GM12878 (cell line): ENCODE results near the gene OPN4. TPM values are rescaled to one million over a fixed set of nuclear protein-coding genes. Genes with fewer than 3 reads are reported as not detected.

Source experiments
- ATAC-seq: fragments of 200-7000 bp; cut with Tn5 transposase; 3 replicates; pipeline ENCODE4 v1.9.1; 2020; ENCODE audit warnings: mild to moderate bottlenecking, moderate library complexity
- BruUV-seq: library from RNA; stranded (reverse); fragments of 400-500 nt; replicated peaks from 2 replicates; lab custom pipeline; 2021; lab: Mats Ljungman, UMichigan
- CTCF ChIA-PET: fragments of 300-600 bp; sonication (Branson Sonifier 250); formaldehyde crosslinking; extraction: SDS; loops from one replicate; lab custom pipeline; 2021; ENCODE audit warnings: inconsistent platforms; lab: Yijun Ruan, JAX
- POLR2A ChIA-PET: fragments of 350-600 bp; formaldehyde crosslinking; extraction: SDS; loops from one replicate; lab custom pipeline; 2021; ENCODE audit warnings: inconsistent platforms; lab: Charles Lee
- RAD21 ChIA-PET: fragments of 300-600 bp; sonication (Branson Sonifier 250); formaldehyde crosslinking; loops from one replicate; lab custom pipeline; 2023; ENCODE audit warnings: antibody characterized with exemption; ENCODE audit not compliant: unreplicated experiment; lab: Charles Lee
- SMC1A ChIA-PET: fragments of 300-600 bp; sonication (Branson Sonifier 250); formaldehyde crosslinking; loops from one replicate; lab custom pipeline; 2023; ENCODE audit not compliant: unreplicated experiment, uncharacterized antibody; lab: Charles Lee
- DNase-seq: peaks from one replicate; pipeline ENCODE4 v3.0.0-alpha.2; 2011; ENCODE audit warnings: low read depth, low spot score
- FAIRE-seq: peaks from 3 replicates; lab custom pipeline; 2011; peaks lifted over from hg19 to GRCh38; lab: Jason Lieb, UNC
- H2AFZ ChIP-seq: 2 replicates; pipeline ENCODE4 v1.6.0; 2011; ENCODE audit warnings: low read depth, low read length, control low read depth; ENCODE audit not compliant: control insufficient read depth
- H3K27ac ChIP-seq: 2 replicates; pipeline ENCODE4 v1.5.1; 2011; ENCODE audit warnings: control low read depth; ENCODE audit not compliant: control insufficient read depth, insufficient read depth
- H3K27me3 ChIP-seq, 2 experiments: replicated peaks in 1 of 2; 2 replicates each; pipeline versions ENCODE4 v1.6.0 to v1.6.1; 2011; ENCODE audit warnings: low read length in 1 of 2; ENCODE audit not compliant: control insufficient read depth in 2 of 2, insufficient read depth in 2 of 2
- H3K36me3 ChIP-seq, 2 experiments: 2 replicates each; pipeline ENCODE4 v1.5.1; 2011; ENCODE audit warnings: low read length in 1 of 2; ENCODE audit not compliant: control insufficient read depth in 2 of 2, insufficient read depth in 2 of 2
- H3K4me1 ChIP-seq: 2 replicates; pipeline ENCODE4 v1.6.1; 2011; ENCODE audit warnings: mild to moderate bottlenecking, low read length, moderate library complexity, mixed read lengths; ENCODE audit not compliant: control insufficient read depth, insufficient read depth
- H3K4me2 ChIP-seq: 2 replicates; pipeline ENCODE4 v1.6.0; 2011; ENCODE audit warnings: control low read depth; ENCODE audit not compliant: control insufficient read depth, insufficient read depth
- H3K4me3 ChIP-seq: fragments of 200-600 bp; sonication (generic); 2 replicates; pipeline ENCODE4 v1.5.1; 2016
- H3K79me2 ChIP-seq: 2 replicates; pipeline ENCODE4 v1.6.0; 2011; ENCODE audit warnings: low read length; ENCODE audit not compliant: control insufficient read depth, insufficient read depth
- H3K9ac ChIP-seq: 2 replicates; pipeline ENCODE4 v1.8.0; 2011; ENCODE audit warnings: low read length, control low read depth, mixed read lengths; ENCODE audit not compliant: control insufficient read depth, insufficient read depth
- H3K9me3 ChIP-seq: replicated peaks from 3 replicates; pipeline ENCODE4 v1.5.1; 2011; ENCODE audit warnings: mild to moderate bottlenecking, low read length; ENCODE audit not compliant: control insufficient read depth, insufficient read depth
- H4K20me1 ChIP-seq: 2 replicates; pipeline ENCODE4 v1.6.0; 2011; ENCODE audit not compliant: control insufficient read depth, insufficient read depth
- FOS ChIP-seq: IDR thresholded peaks from 3 replicates; pipeline ENCODE4 v1.6.1; 2011; ENCODE audit warnings: borderline replicate concordance; ENCODE audit not compliant: insufficient read length; ENCODE audit errors: extremely low read depth
- PML ChIP-seq: IDR thresholded peaks from 2 replicates; pipeline ENCODE4 v1.6.1; 2012; ENCODE audit warnings: low read length, inconsistent platforms
- POLR2A ChIP-seq: IDR thresholded peaks from 2 replicates; pipeline ENCODE4 v1.6.1; 2011; ENCODE audit warnings: low read depth, mild to moderate bottlenecking, low read length
- RAD21 ChIP-seq: IDR thresholded peaks from 2 replicates; pipeline ENCODE4 v1.6.1; 2011; ENCODE audit warnings: mild to moderate bottlenecking, low read depth, low read length, moderate library complexity; ENCODE audit not compliant: insufficient read depth
- RCOR1 ChIP-seq: conservative IDR thresholded peaks from 2 replicates; pipeline ENCODE4 v1.6.1; 2012; ENCODE audit warnings: low read depth, low read length, improper control_type of control experiment
- SPI1 ChIP-seq: IDR thresholded peaks from 2 replicates; pipeline ENCODE4 v1.6.1; 2011; ENCODE audit warnings: low read depth, mild to moderate bottlenecking, low read length, moderate library complexity, borderline replicate concordance; ENCODE audit not compliant: insufficient read depth
- STAT3 ChIP-seq: IDR thresholded peaks from 2 replicates; pipeline ENCODE4 v1.6.1; 2011; ENCODE audit warnings: low read depth, low read length, improper control_type of control experiment
- YBX1 ChIP-seq: fragments of 450-650 bp; IDR thresholded peaks from 2 replicates; pipeline ENCODE4 v1.6.1; 2016; ENCODE audit warnings: antibody characterized with exemption
- ZBED1 ChIP-seq: IDR thresholded peaks from 2 replicates; pipeline ENCODE4 v1.6.1; 2016; ENCODE audit warnings: borderline replicate concordance
- ZNF24 ChIP-seq: fragments of 450-650 bp; IDR thresholded peaks from 2 replicates; pipeline ENCODE4 v1.6.1; 2017; ENCODE audit warnings: antibody characterized with exemption, mild to moderate bottlenecking
- WGBS: methylation state at CpG from one replicate; pipeline ENCODE4 v1.1.6; 2016; ENCODE audit warnings: low lambda C conversion rate; ENCODE audit not compliant: insufficient replicate concordance, insufficient coverage; ENCODE audit errors: missing lambda C conversion rate; 5-methylcytosine and 5-hydroxymethylcytosine counted together
- in situ Hi-C: fragments of 300-500 bp; cut with MboI; formaldehyde crosslinking; loops from 9 replicates; pipeline ENCODE4 v1.14.3; 2018; ENCODE audit warnings: mixed read lengths
- intact Hi-C: fragments of 100-400 bp; cut with micrococcal nuclease; formaldehyde crosslinking; loops from one replicate; pipeline ENCODE4 v1.14.2; 2022; ENCODE audit not compliant: unreplicated experiment
- polyA plus RNA-seq, 11 experiments: library from polyadenylated mRNA; depleted of rRNA in 4 of 11; unstranded in 6 of 11; stranded (reverse) in 5 of 11; fragments of >200 nt; fragmentation: Nextera tagmentation in 4 of 11; fragmentation: Illumina TruSeq in 1 of 11; extraction: Ambion mirVana in 4 of 11; extraction: Trizol in 1 of 11; gene quantifications; 1 replicate in 1 of 11; 2 replicates in 10 of 11; pipeline versions ENCODE4 v1.2.1 to v1.2.3, GENCODE V29; 2011 to 2016; ENCODE audit warnings: inconsistent platforms in 2 of 11, missing spikeins in 2 of 11, low read depth in 1 of 11
- total RNA-seq, 4 experiments: library from RNA; depleted of rRNA in 3 of 4; stranded (reverse); fragments of >200 nt in 3 of 4; fragmentation: Illumina TruSeq in 1 of 4; extraction: Trizol in 1 of 4; gene quantifications; 2 replicates each; pipeline versions ENCODE4 v1.2.1 to v1.2.3, GENCODE V29; 2013 to 2021
- TF ChIP-seq, protein P1 (sequence below): fragments of 450-650 bp; IDR thresholded peaks from 2 replicates; pipeline ENCODE4 v1.6.1; 2017; ENCODE audit warnings: borderline replicate concordance

The OPN4 gene
- total and polyA plus RNA-seq, 10 of the 15 experiments (the other 5 are each of a cell fraction or from before 2014, with no cell fraction given): not detected

DNA sequence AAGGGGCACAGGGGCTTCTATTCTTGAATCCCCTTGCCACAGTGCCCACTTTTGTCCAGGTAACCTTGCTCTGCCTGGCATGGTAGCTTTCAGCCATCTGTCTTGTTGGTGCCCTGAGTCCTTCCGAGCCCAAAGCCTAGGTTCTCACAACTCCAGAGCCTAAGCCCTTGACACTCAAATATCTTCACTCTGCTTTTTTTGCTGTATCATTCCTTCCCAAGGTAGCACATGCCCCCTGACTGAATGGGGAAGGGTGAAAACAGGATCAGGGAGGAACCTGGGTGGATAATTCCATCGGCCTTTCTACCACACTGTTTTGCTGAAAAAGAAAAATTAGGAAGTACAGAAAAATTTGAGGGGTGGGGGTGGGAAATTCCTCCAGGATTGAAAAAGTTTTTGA is 51.6 kb downstream of the OPN4 start:
- intact Hi-C loops: no loop called here
- Histone ChIP-seq H2AFZ (no peak overlapping the region), H3K27me3 (no peaks in the 10 kb centered on the region; a peak in 1 of 4 replicates), H3K4me1 (peaks cover 4% of the 10 kb centered on the region; the same call in 1 of the 2 replicates), H3K9me3 (no peaks in the 10 kb centered on the region), H3K9ac (no peak overlapping the region), H3K4me2 (no peak overlapping the region), H3K27ac (no peak overlapping the region), H3K36me3 (no peaks in the 10 kb centered on the region), H3K4me3 (no peak overlapping the region), H3K79me2 (no peaks in the 10 kb centered on the region), H4K20me1 (no peaks in the 10 kb centered on the region)
- POLR2A ChIA-PET: no interaction called here
- no TSS peak for BruUV-seq
- ATAC-seq: no peak
- in situ Hi-C loops: no loop called here
- RAD21 ChIA-PET: interaction anchor here (0.6 kb wide), 1 partner anchor 200 kb away, joined by 3 read pairs; no protein-coding TSS in a partner anchor
- no peak for TF ChIP-seq RCOR1
- TF ChIP-seq PML: no peak
- no peak for TF ChIP-seq SPI1
- no peak for TF ChIP-seq FOS
- TF ChIP-seq, protein P1, sequence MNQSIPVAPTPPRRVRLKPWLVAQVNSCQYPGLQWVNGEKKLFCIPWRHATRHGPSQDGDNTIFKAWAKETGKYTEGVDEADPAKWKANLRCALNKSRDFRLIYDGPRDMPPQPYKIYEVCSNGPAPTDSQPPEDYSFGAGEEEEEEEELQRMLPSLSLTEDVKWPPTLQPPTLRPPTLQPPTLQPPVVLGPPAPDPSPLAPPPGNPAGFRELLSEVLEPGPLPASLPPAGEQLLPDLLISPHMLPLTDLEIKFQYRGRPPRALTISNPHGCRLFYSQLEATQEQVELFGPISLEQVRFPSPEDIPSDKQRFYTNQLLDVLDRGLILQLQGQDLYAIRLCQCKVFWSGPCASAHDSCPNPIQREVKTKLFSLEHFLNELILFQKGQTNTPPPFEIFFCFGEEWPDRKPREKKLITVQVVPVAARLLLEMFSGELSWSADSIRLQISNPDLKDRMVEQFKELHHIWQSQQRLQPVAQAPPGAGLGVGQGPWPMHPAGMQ: no peak
- no peak for TF ChIP-seq RAD21
- no peak for TF ChIP-seq ZBED1
- TF ChIP-seq POLR2A: no peak
- TF ChIP-seq STAT3: no peak
- no peak for TF ChIP-seq YBX1
- no peak for TF ChIP-seq ZNF24
- DNase-seq: no peak
- WGBS: 38% methylated on average over 2 of the region's 2 CpGs
- SMC1A ChIA-PET: no interaction called here
- no peak for FAIRE-seq
- CTCF ChIA-PET: no interaction called here
